Measurements from ENCODE around the gene KHSRP.

The KHSRP gene

DNA sequence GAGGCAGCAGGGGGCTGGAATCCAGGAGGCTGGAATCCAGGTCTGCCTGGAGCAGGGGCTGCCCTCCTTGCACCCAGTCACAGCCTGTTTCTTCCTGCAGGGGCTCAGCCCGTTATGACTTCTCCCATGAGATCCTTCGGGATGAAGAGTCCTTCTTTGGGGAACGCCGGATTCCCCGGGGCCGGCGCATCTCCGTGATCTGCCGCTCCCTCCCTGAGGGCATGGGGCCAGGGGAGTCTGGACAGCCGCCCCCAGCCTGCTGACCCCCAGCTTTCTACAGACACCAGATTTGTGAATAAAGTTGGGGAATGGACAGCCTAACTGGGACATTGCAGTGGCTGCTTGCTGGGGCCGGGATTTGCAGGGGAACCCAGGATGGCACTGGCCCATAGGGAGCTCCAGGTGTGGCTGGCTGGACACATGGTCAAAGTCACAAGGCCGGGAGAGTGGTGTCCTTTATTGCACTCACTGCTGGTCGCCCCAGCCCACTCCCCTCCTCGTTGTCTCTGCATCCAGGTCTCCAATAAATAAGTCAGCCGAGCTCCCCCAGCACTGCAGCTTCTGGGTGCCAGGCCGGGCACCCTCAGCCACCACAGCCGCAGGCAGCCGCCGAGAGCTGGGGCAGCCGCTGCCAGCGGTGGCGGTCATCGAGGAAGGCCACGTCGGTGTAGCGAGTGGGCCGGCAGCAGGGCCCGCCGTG is 49.8 kb downstream of the KHSRP start:
- no peaks in the 10 kb centered on the region for H3K27me3 ChIP-seq (ENCODE audit: control insufficient read depth, insufficient read depth, low read length)
- H3K9ac ChIP-seq (ENCODE audit: low read length): no peak overlapping the region
- H3K4me1 ChIP-seq (ENCODE audit: control insufficient read depth, insufficient read depth, low read length): peaks cover 7% of the 10 kb centered on the region
- no peak overlapping the region for H3K4me3 ChIP-seq (ENCODE audit: low read length)
- no peaks in the 10 kb centered on the region for H3K9me3 ChIP-seq (ENCODE audit: control insufficient read depth, low read length)
- no peaks in the 10 kb centered on the region for H3K36me3 ChIP-seq (ENCODE audit: control insufficient read depth, insufficient read depth, low read length)

DNA sequence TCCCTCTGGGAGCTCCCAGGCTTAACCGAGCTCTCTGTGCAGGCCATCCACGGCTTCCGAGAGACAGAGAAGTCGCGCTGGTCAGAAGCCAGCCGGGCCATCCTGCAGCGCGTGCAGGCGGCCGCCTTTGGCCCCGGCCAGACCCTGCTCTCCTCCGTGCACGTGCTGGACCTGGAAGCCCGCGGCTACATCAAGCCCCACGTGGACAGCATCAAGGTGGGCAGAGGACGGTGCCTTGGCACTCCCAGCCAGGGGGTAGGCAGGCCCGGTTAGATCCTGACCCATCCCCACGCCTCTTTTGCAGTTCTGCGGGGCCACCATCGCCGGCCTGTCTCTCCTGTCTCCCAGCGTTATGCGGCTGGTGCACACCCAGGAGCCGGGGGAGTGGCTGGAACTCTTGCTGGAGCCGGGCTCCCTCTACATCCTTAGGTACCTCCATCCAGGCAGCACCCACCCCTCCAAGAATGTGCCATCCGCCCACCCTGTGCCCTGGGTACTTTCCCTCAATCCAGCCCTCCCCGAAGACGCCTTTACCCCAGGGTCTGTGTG is 50.4 kb downstream of the KHSRP start:
- Histone ChIP-seq H3K4me3 (ENCODE audit: low read length) (no peak overlapping the region), H3K9me3 (ENCODE audit: control insufficient read depth, low read length) (no peaks in the 10 kb centered on the region), H3K4me1 (ENCODE audit: control insufficient read depth, insufficient read depth, low read length) (peaks cover 7% of the 10 kb centered on the region), H3K36me3 (ENCODE audit: control insufficient read depth, insufficient read depth, low read length) (no peaks in the 10 kb centered on the region), H3K9ac (ENCODE audit: low read length) (no peak overlapping the region), H3K27me3 (ENCODE audit: control insufficient read depth, insufficient read depth, low read length) (no peaks in the 10 kb centered on the region)

DNA sequence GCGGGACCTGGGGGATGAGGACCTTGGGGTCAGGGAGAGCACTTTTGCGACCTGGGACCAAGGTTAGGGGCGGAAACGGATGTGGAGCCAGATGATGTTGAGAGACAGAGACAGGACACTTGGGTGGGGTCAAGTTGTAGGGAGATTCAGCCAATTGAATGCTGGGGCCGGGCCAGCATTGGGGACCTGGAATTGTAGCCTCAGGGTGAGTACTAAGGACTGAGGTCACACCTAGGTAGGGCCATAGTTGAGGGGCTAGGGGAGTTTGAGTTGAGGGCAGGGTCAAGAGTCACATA is 50.9 kb downstream of the KHSRP start:
- no peak overlapping the region for H3K9ac ChIP-seq (ENCODE audit: low read length)
- peaks cover 7% of the 10 kb centered on the region for H3K4me1 ChIP-seq (ENCODE audit: control insufficient read depth, insufficient read depth, low read length)

DNA sequence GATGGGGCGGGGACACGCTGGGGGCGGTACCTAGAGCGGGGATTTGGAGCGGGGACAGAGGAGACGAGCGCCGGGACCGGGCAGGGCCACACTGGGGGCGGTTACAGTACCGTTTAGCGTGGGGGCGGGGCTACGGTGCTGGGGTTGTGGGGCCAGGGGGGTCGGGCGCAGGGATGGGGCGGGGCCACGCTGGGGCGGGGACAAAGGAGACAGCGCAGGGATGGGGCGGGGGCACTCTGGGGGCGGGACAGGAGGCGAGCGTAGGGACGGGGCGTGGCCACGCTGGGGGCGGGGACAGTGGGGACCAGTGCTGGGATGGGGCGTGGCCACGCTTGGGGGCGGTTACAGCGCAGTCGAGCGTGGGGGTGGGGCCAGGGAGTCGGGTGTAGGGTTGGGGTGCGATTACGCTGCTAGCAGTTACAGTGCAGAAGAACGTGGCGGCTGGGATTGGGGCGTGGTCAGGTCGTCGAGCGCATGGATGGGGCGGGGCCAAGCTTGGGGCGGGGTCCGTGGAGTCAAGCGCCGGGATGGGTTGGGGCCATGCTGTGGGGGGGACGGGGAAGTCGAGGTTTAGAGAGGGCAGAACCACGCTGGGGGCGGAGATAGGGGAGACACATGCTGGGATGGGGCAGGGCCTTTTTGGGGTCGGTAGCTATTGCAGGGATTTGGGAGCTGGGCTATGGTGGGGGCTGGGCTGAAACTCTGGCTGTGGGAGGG is 51.4 kb downstream of the KHSRP start:
- no peaks in the 10 kb centered on the region for H3K36me3 ChIP-seq (ENCODE audit: control insufficient read depth, insufficient read depth, low read length)
- peaks cover 7% of the 10 kb centered on the region for H3K4me1 ChIP-seq (ENCODE audit: control insufficient read depth, insufficient read depth, low read length)

More for the DNA sequence above, 50.9 kb downstream of the KHSRP start:
- Histone ChIP-seq H3K27me3 (ENCODE audit: control insufficient read depth, insufficient read depth, low read length) (no peaks in the 10 kb centered on the region), H3K9me3 (ENCODE audit: control insufficient read depth, low read length) (no peaks in the 10 kb centered on the region), H3K36me3 (ENCODE audit: control insufficient read depth, insufficient read depth, low read length) (no peaks in the 10 kb centered on the region), H3K4me3 (ENCODE audit: low read length) (no peak overlapping the region)

DNA sequence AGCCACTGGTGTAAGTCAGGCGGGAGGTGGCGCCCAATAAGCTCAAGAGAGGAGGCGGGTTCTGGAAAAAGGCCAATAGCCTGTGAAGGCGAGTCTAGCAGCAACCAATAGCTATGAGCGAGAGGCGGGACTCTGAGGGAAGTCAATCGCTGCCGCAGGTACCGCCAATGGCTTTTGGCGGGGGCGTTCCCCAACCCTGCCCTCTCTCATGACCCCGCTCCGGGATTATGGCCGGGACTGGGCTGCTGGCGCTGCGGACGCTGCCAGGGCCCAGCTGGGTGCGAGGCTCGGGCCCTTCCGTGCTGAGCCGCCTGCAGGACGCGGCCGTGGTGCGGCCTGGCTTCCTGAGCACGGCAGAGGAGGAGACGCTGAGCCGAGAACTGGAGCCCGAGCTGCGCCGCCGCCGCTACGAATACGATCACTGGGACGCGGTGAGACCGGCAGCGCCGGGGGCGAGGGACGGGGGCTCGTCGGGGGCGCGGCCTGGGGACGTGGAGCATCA is 52.0 kb downstream of the KHSRP start, which contains the start of gene ALKBH7:
Gene ALKBH7, plus strand, starts transcription at position 201 of the 502 bp plus-strand sequence. Its CDS starts 27 bp downstream, at position 228.
- no peaks in the 10 kb centered on the region for H3K36me3 ChIP-seq (ENCODE audit: control insufficient read depth, insufficient read depth, low read length)
- H3K4me1 ChIP-seq (ENCODE audit: control insufficient read depth, insufficient read depth, low read length): peaks cover 7% of the 10 kb centered on the region
- H3K9ac ChIP-seq (ENCODE audit: low read length): peak within 1 kb of the TSS; percentile 74
- H3K4me3 ChIP-seq (ENCODE audit: low read length): peak within 1 kb of the TSS; percentile 87
- no peaks in the 10 kb centered on the region for H3K9me3 ChIP-seq (ENCODE audit: control insufficient read depth, low read length)
- no peaks in the 10 kb centered on the region for H3K27me3 ChIP-seq (ENCODE audit: control insufficient read depth, insufficient read depth, low read length)

More for the DNA sequence above, 51.4 kb downstream of the KHSRP start:
- Histone ChIP-seq H3K27me3 (ENCODE audit: control insufficient read depth, insufficient read depth, low read length) (no peaks in the 10 kb centered on the region), H3K4me3 (ENCODE audit: low read length) (peak overlapping the region; percentile 87), H3K9me3 (ENCODE audit: control insufficient read depth, low read length) (no peaks in the 10 kb centered on the region), H3K9ac (ENCODE audit: low read length) (peak overlapping the region; percentile 74)

DNA sequence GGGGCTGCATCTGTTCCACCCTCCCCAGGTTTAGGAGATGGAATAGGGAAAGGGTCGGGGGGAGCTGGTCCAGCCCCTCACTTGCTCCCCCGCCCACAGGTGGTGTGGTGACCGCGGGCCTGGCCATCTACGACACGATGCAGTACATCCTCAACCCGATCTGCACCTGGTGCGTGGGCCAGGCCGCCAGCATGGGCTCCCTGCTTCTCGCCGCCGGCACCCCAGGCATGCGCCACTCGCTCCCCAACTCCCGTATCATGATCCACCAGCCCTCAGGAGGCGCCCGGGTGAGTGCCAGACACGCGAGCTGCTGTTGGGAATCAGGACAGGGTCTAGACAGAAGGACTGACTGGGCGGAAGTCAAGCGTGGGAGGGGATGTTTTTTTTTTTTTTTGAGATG is 60.3 kb downstream of the KHSRP start:
- Histone ChIP-seq H3K9me3 (ENCODE audit: control insufficient read depth, low read length) (no peaks in the 10 kb centered on the region), H3K4me1 (ENCODE audit: control insufficient read depth, insufficient read depth, low read length) (peaks cover 8% of the 10 kb centered on the region), H3K27me3 (ENCODE audit: control insufficient read depth, insufficient read depth, low read length) (no peaks in the 10 kb centered on the region), H3K9ac (ENCODE audit: low read length) (no peak overlapping the region), H3K4me3 (ENCODE audit: low read length) (no peak overlapping the region), H3K36me3 (ENCODE audit: control insufficient read depth, insufficient read depth, low read length) (peaks cover 4% of the 10 kb centered on the region)
